IPS-NIHi7 (cell line): ENCODE results near the gene EXOC3L2.

Experiments used
- DNase-seq: peaks from one replicate; pipeline ENCODE4 v3.0.0; 2012; ENCODE audit warnings: mixed read lengths; ENCODE audit errors: extremely low spot score

EXOC3L2 gene

GRCh38 chr19:45218911-45219743 lies 26.1 kb downstream of the EXOC3L2 start:
- DNase-seq, result no peak

GRCh38 chr19:45218426-45218825 lies 26.8 kb downstream of the EXOC3L2 start:
- DNase-seq, result no peak

GRCh38 chr19:45217957-45218334 lies 27.3 kb downstream of the EXOC3L2 start:
- no peak for DNase-seq

- no peak for DNase-seq
These were observed 27.8 kb downstream of the EXOC3L2 start for GRCh38 chr19:45217193-45217956.

- DNase-seq, result no peak
These were observed 28.5 kb downstream of the EXOC3L2 start for GRCh38 chr19:45216667-45217066.

GRCh38 chr19:45215391-45216191 lies 29.6 kb downstream of the EXOC3L2 start:
- DNase-seq, result peak; percentile 40

GRCh38 chr19:45213031-45213430 lies 32.2 kb downstream of the EXOC3L2 start:
- no peak for DNase-seq

- DNase-seq, result no peak
These were observed 33.3 kb downstream of the EXOC3L2 start for GRCh38 chr19:45211751-45212381.

GRCh38 chr19:45206328-45206727 lies 38.9 kb downstream of the EXOC3L2 start:
- DNase-seq, result no peak

- no peak for DNase-seq
These were observed 39.4 kb downstream of the EXOC3L2 start for GRCh38 chr19:45205810-45206209.

- DNase-seq, result no peak
These were observed 42.6 kb downstream of the EXOC3L2 start for GRCh38 chr19:45202637-45203036.

GRCh38 chr19:45200568-45200967 lies 44.6 kb downstream of the EXOC3L2 start:
- peak; percentile 34 for DNase-seq

- DNase-seq, result no peak
These were observed 49.4 kb downstream of the EXOC3L2 start for GRCh38 chr19:45195764-45196163.

GRCh38 chr19:45191375-45191774 lies 53.8 kb downstream of the EXOC3L2 start:
- no peak for DNase-seq

- no peak for DNase-seq
These were observed 55.2 kb downstream of the EXOC3L2 start for GRCh38 chr19:45189971-45190370.

GRCh38 chr19:45187421-45188100 lies 57.6 kb downstream of the EXOC3L2 start:
- peak; percentile 81 for DNase-seq

- DNase-seq, result no peak
These were observed 58.5 kb downstream of the EXOC3L2 start for GRCh38 chr19:45186509-45187334.

- no peak for DNase-seq
These were observed 61.1 kb downstream of the EXOC3L2 start for GRCh38 chr19:45184115-45184514.

GRCh38 chr19:45182758-45183157 lies 62.4 kb downstream of the EXOC3L2 start:
- DNase-seq, result no peak

- DNase-seq, result no peak
These were observed 64.3 kb downstream of the EXOC3L2 start for GRCh38 chr19:45180936-45181335.
